Activated CD8-positive, alpha-beta T cell treated with anti-CD3 and anti-CD28 coated beads for 36 hours (primary cell): ENCODE results near the gene PLD5. TPM values are rescaled to one million over a fixed set of nuclear protein-coding genes. Genes with fewer than 3 reads are reported as not detected.
"Not testable (repeated sequence)": the region's sequence is repeated elsewhere in the genome, so short reads cannot be mapped to it uniquely, and the experiment has no call there.

Experiments
- ATAC-seq: fragments of 200-7000 bp; cut with Tn5 transposase; one replicate; pipeline ENCODE4 v1.10.0; 2021; ENCODE audit warnings: mild to moderate bottlenecking, moderate library complexity
- CTCF ChIA-PET: fragments of 350-600 bp; sonication (Branson Sonifier 250); formaldehyde crosslinking; loops from one replicate; lab custom pipeline; 2021; ENCODE audit warnings: antibody characterized with exemption; lab: Charles Lee
- POLR2A ChIA-PET: fragments of 350-600 bp; sonication (Branson Sonifier 250); formaldehyde crosslinking; loops from one replicate; lab custom pipeline; 2021; ENCODE audit warnings: antibody characterized with exemption; lab: Charles Lee
- DNase-seq: peaks from one replicate; pipeline ENCODE4 v3.0.0-alpha.2; 2020
- H3K27ac Mint-ChIP-seq: one replicate; pipeline ENCODE4 v1.8.0; 2021; ENCODE audit warnings: mild to moderate bottlenecking, mixed read lengths
- H3K27me3 Mint-ChIP-seq: one replicate; pipeline ENCODE4 v1.8.0; 2021; ENCODE audit warnings: mixed read lengths
- H3K36me3 Mint-ChIP-seq: one replicate; pipeline ENCODE4 v1.8.0; 2021; ENCODE audit warnings: low read depth, mixed read lengths
- H3K4me1 Mint-ChIP-seq: one replicate; pipeline ENCODE4 v1.8.0; 2021; ENCODE audit warnings: low read depth, mixed read lengths
- H3K4me3 Mint-ChIP-seq: one replicate; pipeline ENCODE4 v1.8.0; 2021; ENCODE audit warnings: mild to moderate bottlenecking, moderate library complexity, mixed read lengths
- H3K9me3 Mint-ChIP-seq: one replicate; pipeline ENCODE4 v1.8.0; 2021; ENCODE audit warnings: mixed read lengths
- intact Hi-C: fragments of 100-400 bp; cut with micrococcal nuclease; formaldehyde crosslinking; loops from one replicate; pipeline ENCODE4 v1.10.0; 2022
- total RNA-seq, 2 experiments: library from RNA; stranded (reverse); gene quantifications; one replicate each; pipeline ENCODE4 v1.2.3, GENCODE V29; 2021
- TF ChIP-seq, protein P1 (sequence below): fragments of 200-600 bp; IDR thresholded peaks from one replicate; pipeline ENCODE4 v1.8.0; 2022; ENCODE audit warnings: antibody characterized with exemption, mild to moderate bottlenecking

PLD5 gene
- total RNA-seq, 2 experiments from 2014 or later, result not detected

DNA sequence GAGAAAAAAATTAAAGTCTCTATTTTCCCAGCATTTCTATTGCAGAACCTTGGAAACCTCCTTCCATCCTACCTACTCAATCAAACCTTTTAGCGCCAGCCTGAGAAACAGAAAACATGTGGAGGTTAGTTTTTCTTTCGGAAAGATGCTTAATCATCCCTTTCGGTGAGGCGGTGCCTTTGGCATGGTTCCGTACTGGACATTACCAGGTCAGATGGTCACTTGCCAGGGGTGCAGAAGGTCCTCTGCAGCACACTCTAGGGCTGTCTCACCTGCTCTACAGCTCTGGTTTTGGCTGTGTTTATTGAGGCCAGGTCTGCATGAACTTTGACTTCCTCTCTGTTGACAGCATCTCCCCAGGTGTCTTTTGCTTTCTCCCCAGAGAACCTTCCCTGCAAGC, 121.5 kb downstream of the PLD5 start:
- Mint-ChIP-seq H3K36me3 (no peaks in the 10 kb centered on the region), H3K4me3 (no peak overlapping the region), H3K27ac (no peak overlapping the region), H3K9me3 (no peaks in the 10 kb centered on the region), H3K4me1 (no peaks in the 10 kb centered on the region), H3K27me3 (no peaks in the 10 kb centered on the region)
- intact Hi-C loops, result no loop called here
- TF ChIP-seq, protein P1, sequence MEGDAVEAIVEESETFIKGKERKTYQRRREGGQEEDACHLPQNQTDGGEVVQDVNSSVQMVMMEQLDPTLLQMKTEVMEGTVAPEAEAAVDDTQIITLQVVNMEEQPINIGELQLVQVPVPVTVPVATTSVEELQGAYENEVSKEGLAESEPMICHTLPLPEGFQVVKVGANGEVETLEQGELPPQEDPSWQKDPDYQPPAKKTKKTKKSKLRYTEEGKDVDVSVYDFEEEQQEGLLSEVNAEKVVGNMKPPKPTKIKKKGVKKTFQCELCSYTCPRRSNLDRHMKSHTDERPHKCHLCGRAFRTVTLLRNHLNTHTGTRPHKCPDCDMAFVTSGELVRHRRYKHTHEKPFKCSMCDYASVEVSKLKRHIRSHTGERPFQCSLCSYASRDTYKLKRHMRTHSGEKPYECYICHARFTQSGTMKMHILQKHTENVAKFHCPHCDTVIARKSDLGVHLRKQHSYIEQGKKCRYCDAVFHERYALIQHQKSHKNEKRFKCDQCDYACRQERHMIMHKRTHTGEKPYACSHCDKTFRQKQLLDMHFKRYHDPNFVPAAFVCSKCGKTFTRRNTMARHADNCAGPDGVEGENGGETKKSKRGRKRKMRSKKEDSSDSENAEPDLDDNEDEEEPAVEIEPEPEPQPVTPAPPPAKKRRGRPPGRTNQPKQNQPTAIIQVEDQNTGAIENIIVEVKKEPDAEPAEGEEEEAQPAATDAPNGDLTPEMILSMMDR, result no peak
- ATAC-seq, result no peak
- ChIA-PET POLR2A (no interaction called here), CTCF (interaction anchor here (0.8 kb wide), 1 partner anchor 23 kb away, joined by 4 read pairs; no protein-coding TSS in a partner anchor)
- no peak for DNase-seq

DNA sequence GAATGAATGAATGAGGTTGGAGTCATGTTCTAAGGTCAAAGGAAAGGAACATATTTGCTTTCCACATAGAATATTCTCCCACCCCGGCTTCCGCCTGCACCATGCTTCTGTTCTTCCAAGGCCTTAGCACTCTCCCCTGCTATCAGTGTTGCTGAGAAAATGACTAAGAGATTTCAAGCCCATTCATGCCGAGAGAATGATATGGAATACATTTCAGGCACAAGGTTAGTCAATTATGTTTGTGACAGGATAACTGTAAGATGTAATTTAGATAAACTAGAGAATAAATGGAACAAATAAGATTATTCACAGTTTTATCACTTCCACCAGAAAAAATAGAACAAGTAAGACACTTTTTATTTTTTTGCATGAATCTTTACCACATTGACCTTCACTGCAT, 122.6 kb downstream of the PLD5 start:
- ChIA-PET CTCF (no interaction called here), POLR2A (no interaction called here)
- TF ChIP-seq, protein P1, result no peak
- Mint-ChIP-seq H3K27me3 (no peaks in the 10 kb centered on the region), H3K4me1 (no peaks in the 10 kb centered on the region), H3K36me3 (no peaks in the 10 kb centered on the region), H3K27ac (no peak overlapping the region), H3K9me3 (no peaks in the 10 kb centered on the region), H3K4me3 (no peak overlapping the region)
- DNase-seq (no peak), ATAC-seq (no peak)
- intact Hi-C loops, result no loop called here

DNA sequence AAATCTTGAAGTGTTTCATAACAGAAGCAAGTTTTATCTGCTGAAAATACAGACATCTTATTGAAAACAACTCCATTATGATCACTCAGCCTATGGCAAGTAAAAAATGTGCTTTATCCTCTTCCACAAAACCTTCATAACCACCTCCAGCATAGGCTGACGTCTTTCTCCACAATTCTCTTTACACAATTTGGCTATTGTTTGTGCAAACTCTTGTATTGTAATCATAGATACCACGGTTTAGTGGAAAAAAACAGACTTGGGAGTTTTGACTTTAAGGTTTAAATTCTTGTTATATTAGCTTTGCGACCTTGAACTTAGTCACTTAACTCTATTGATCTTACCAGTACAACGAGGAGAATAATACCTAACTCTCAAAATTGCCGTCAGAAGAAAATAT, 126.1 kb downstream of the PLD5 start:
- Mint-ChIP-seq H3K27me3 (no peaks in the 10 kb centered on the region), H3K9me3 (no peaks in the 10 kb centered on the region), H3K4me1 (no peaks in the 10 kb centered on the region), H3K36me3 (no peaks in the 10 kb centered on the region), H3K27ac (no peak overlapping the region), H3K4me3 (no peak overlapping the region)
- DNase-seq, result no peak
- intact Hi-C loops, result no loop called here
- no peak for ATAC-seq
- CTCF ChIA-PET, result no interaction called here
- TF ChIP-seq, protein P1, result no peak
- POLR2A ChIA-PET, result no interaction called here

DNA sequence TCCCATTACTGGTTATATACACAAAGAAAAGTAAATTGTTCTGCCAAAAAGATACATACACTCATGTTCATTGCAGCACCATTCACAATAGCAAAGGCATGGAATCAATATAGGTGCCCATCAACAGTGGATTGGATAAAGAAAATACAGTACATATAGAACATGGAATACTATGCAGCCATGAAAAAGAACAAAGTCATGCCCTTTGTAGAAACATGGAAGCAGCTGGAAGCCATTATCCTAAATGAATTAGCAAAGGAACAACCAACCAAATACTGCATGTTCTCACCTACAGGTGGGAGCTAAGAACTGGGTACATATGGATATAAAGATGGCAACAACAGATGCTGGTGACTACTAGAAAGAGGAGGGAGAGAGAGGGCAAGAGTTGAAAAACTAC, 132.6 kb downstream of the PLD5 start:
- ChIA-PET CTCF (no interaction called here), POLR2A (no interaction called here)
- H3K36me3 Mint-ChIP-seq, result no peaks in the 10 kb centered on the region
- no peak for ATAC-seq
- TF ChIP-seq, protein P1, result no peak
- intact Hi-C loops, result no loop called here
- no peak overlapping the region for H3K4me3 Mint-ChIP-seq
- no peaks in the 10 kb centered on the region for H3K4me1 Mint-ChIP-seq
- no peaks in the 10 kb centered on the region for H3K27me3 Mint-ChIP-seq
- DNase-seq, result no peak
- H3K27ac Mint-ChIP-seq, result no peak overlapping the region
- peaks cover 10% of the 10 kb centered on the region for H3K9me3 Mint-ChIP-seq

DNA sequence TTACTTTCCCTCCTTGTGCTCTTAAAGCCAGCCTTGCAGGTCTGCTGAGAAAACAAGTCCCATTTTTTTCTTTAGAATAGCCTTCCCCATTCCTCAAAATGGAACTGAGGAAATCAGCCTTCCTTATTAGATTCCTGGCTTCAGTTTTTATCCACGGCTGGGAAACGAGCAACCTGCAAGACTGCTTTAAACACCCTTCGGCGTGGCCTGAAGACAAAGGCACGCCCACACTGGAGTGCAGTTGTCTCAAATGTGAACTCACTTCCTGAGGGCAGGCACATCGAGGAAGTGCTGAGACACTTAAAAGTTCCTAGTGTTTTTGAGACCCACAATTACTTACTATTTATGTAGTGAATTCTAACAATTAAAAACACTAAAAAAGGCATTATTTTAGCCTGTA, 148.4 kb downstream of the PLD5 start:
- H3K9me3 Mint-ChIP-seq, intact Hi-C loops, H3K36me3 Mint-ChIP-seq, DNase-seq, H3K27ac Mint-ChIP-seq, H3K4me3 Mint-ChIP-seq, POLR2A ChIA-PET, H3K27me3 Mint-ChIP-seq, H3K4me1 Mint-ChIP-seq, ATAC-seq, CTCF ChIA-PET: not testable (repeated sequence)

DNA sequence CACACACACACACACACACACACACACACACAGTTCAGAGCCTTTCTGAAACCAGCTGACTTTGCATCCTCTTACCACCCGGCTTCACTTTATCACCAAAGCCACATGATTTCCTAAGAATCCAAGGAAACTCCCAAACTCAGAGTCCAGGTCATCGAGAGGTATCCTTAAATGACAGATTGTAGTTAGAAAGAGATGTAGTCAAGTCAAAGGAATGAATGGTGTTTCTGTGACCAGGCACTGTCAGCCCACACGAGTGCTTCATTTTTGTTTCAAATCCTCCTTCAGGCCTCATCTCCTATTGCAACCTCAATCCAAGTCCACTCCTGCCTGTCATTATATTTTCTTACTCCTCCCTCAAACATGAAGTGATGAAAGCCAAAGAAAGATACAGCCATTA, 174.1 kb downstream of the PLD5 start:
- POLR2A ChIA-PET, H3K27ac Mint-ChIP-seq, CTCF ChIA-PET, H3K9me3 Mint-ChIP-seq, intact Hi-C loops, H3K4me1 Mint-ChIP-seq, H3K4me3 Mint-ChIP-seq, H3K27me3 Mint-ChIP-seq, DNase-seq, H3K36me3 Mint-ChIP-seq, ATAC-seq: not testable (repeated sequence)
